Activated T-cell treated with anti-CD3 and anti-CD28 coated beads, Interleukin-2, amount 50 U/mL, for 72 hours (primary cell): ENCODE data around the gene RNF13. TPM values are rescaled to one million over a fixed set of nuclear protein-coding genes. Genes with fewer than 3 reads are reported as not detected.
A peak's percentile ranks its signal among the peaks of the same experiment; 100 is the strongest.
"Not testable (repeated sequence)": the region's sequence is repeated elsewhere in the genome, so short reads cannot be mapped to it uniquely, and the experiment has no call there.

Source experiments
- ATAC-seq, 2 donors: fragments of 150-1000 bp; cut with Tn5 transposase; replicated peaks in 1 of 2; 2 replicates each; pipeline ENCODE4 v1.10.0; 2021; ENCODE audit warnings: moderate library complexity in 2 of 2, mild to moderate bottlenecking in 1 of 2
- DNase-seq, 2 donors: peaks; one replicate each; pipeline ENCODE4 v3.0.0; 2021 to 2022; ENCODE audit warnings: mixed read lengths in 1 of 2
- H3K27ac Mint-ChIP-seq: one replicate; pipeline ENCODE4 v1.8.0; 2022; ENCODE audit warnings: mild to moderate bottlenecking, moderate library complexity, mixed read lengths
- H3K27me3 Mint-ChIP-seq: one replicate; pipeline ENCODE4 v1.8.0; 2022; ENCODE audit warnings: low read depth, mixed read lengths
- H3K36me3 Mint-ChIP-seq, 2 donors: one replicate each; pipeline ENCODE4 v1.8.0; 2022; ENCODE audit warnings: mixed read lengths in 2 of 2, mild to moderate bottlenecking in 1 of 2; ENCODE audit not compliant: insufficient read depth in 2 of 2
- H3K4me1 Mint-ChIP-seq: one replicate; pipeline ENCODE4 v1.8.0; 2022; ENCODE audit warnings: low read depth, mixed read lengths
- H3K4me3 Mint-ChIP-seq, 2 donors: one replicate each; pipeline ENCODE4 v1.8.0; 2022; ENCODE audit warnings: mild to moderate bottlenecking in 2 of 2, mixed read lengths in 2 of 2, moderate library complexity in 2 of 2
- H3K9me3 Mint-ChIP-seq, 2 donors: one replicate each; pipeline ENCODE4 v1.8.0; 2022; ENCODE audit warnings: mixed read lengths in 2 of 2
- total RNA-seq, 2 donors: library from RNA; stranded (reverse); gene quantifications; one replicate each; pipeline ENCODE4 v1.2.3, GENCODE V29; 2022

The RNF13 gene
- total RNA-seq, 2 donors from 2014 or later: 45.0 to 47.3 TPM

GRCh38 chr3:149860881-149861280 lies 47.9 kb downstream of the RNF13 start:
- no peak overlapping the region for H3K27ac Mint-ChIP-seq
- no peak for DNase-seq
- no peak overlapping the region for H3K4me3 Mint-ChIP-seq
- ATAC-seq: no peak
- H3K9me3 Mint-ChIP-seq: no peaks in the 10 kb centered on the region
- H3K27me3 Mint-ChIP-seq: no peaks in the 10 kb centered on the region
- peaks cover 8 to 27% of the 10 kb centered on the region in 2 donors for H3K36me3 Mint-ChIP-seq
- no peaks in the 10 kb centered on the region for H3K4me1 Mint-ChIP-seq

GRCh38 chr3:149867563-149867962 lies 54.5 kb downstream of the RNF13 start:
- peaks cover 29 to 46% of the 10 kb centered on the region in 2 donors for H3K36me3 Mint-ChIP-seq

GRCh38 chr3:149871855-149872254 lies 58.8 kb downstream of the RNF13 start:
- peak in 1 of 2 donors; percentile 65 for ATAC-seq

More at GRCh38 chr3:149867563-149867962, 54.5 kb downstream of the RNF13 start:
- no peak for ATAC-seq
- Mint-ChIP-seq H3K27ac (no peak overlapping the region), H3K9me3 (peaks cover 7 to 9% of the 10 kb centered on the region in 2 donors), H3K4me1 (peaks cover 18% of the 10 kb centered on the region), H3K27me3 (no peaks in the 10 kb centered on the region), H3K4me3 (no peak overlapping the region)
- no peak for DNase-seq

GRCh38 chr3:149872589-149872988 lies 59.6 kb downstream of the RNF13 start:
- Mint-ChIP-seq H3K9me3 (peaks cover 4 to 6% of the 10 kb centered on the region in 2 donors), H3K27me3 (no peaks in the 10 kb centered on the region), H3K4me3 (no peak overlapping the region), H3K27ac (no peak overlapping the region), H3K36me3 (peaks cover 17 to 34% of the 10 kb centered on the region in 2 donors), H3K4me1 (peaks cover 18% of the 10 kb centered on the region)
- DNase-seq (no peak), ATAC-seq (no peak)

More at GRCh38 chr3:149871855-149872254, 58.8 kb downstream of the RNF13 start:
- Mint-ChIP-seq H3K4me3 (no peak overlapping the region), H3K27ac (peak overlapping the region; percentile 42), H3K36me3 (peaks cover 22 to 36% of the 10 kb centered on the region in 2 donors), H3K9me3 (peaks cover 6% of the 10 kb centered on the region in 2 donors), H3K4me1 (peaks cover 18% of the 10 kb centered on the region), H3K27me3 (no peaks in the 10 kb centered on the region)
- no peak for DNase-seq

GRCh38 chr3:149877668-149878067 lies 64.7 kb downstream of the RNF13 start:
- no peaks in the 10 kb centered on the region for H3K9me3 Mint-ChIP-seq
- H3K36me3 Mint-ChIP-seq: peaks cover 3 to 9% of the 10 kb centered on the region in 2 donors
- ATAC-seq (no peak), DNase-seq (no peak)
- no peak overlapping the region for H3K27ac Mint-ChIP-seq
- H3K4me1 Mint-ChIP-seq: no peaks in the 10 kb centered on the region
- H3K4me3 Mint-ChIP-seq: no peak overlapping the region
- no peaks in the 10 kb centered on the region for H3K27me3 Mint-ChIP-seq

- H3K4me3 Mint-ChIP-seq: no peak overlapping the region
- peaks cover 9 to 13% of the 10 kb centered on the region in 2 donors for H3K36me3 Mint-ChIP-seq
- H3K27ac Mint-ChIP-seq: no peak overlapping the region
- ATAC-seq (no peak), DNase-seq (peak; percentile 7 to 21)
- no peaks in the 10 kb centered on the region for H3K27me3 Mint-ChIP-seq
- peaks cover 4 to 8% of the 10 kb centered on the region in 2 donors for H3K9me3 Mint-ChIP-seq
- peaks cover 4% of the 10 kb centered on the region for H3K4me1 Mint-ChIP-seq
Observed at GRCh38 chr3:149879872-149880271, 66.9 kb downstream of the RNF13 start.

GRCh38 chr3:149881879-149882278 lies 68.9 kb downstream of the RNF13 start:
- peaks cover 4 to 8% of the 10 kb centered on the region in 2 donors for H3K9me3 Mint-ChIP-seq
- DNase-seq: no peak
- H3K27me3 Mint-ChIP-seq: no peaks in the 10 kb centered on the region
- no peak overlapping the region for H3K4me3 Mint-ChIP-seq
- no peak for ATAC-seq
- H3K4me1 Mint-ChIP-seq: peaks cover 9% of the 10 kb centered on the region
- no peak overlapping the region for H3K27ac Mint-ChIP-seq
- peaks cover 9 to 14% of the 10 kb centered on the region in 2 donors for H3K36me3 Mint-ChIP-seq

GRCh38 chr3:149883134-149883533 lies 70.1 kb downstream of the RNF13 start:
- H3K4me3 Mint-ChIP-seq: no peak overlapping the region
- no peak for DNase-seq

GRCh38 chr3:149883860-149884259 lies 70.8 kb downstream of the RNF13 start:
- H3K9me3 Mint-ChIP-seq, DNase-seq, H3K27me3 Mint-ChIP-seq, H3K27ac Mint-ChIP-seq, H3K4me1 Mint-ChIP-seq, H3K4me3 Mint-ChIP-seq, ATAC-seq: not testable (repeated sequence)
- H3K36me3 Mint-ChIP-seq: peaks cover 10 to 15% of the 10 kb centered on the region in 2 donors

More at GRCh38 chr3:149883134-149883533, 70.1 kb downstream of the RNF13 start:
- Mint-ChIP-seq H3K36me3 (peaks cover 10 to 15% of the 10 kb centered on the region in 2 donors), H3K27ac (no peak overlapping the region), H3K9me3 (peaks cover 4 to 8% of the 10 kb centered on the region in 2 donors), H3K4me1 (peaks cover 9% of the 10 kb centered on the region), H3K27me3 (no peaks in the 10 kb centered on the region)
- ATAC-seq: no peak

- H3K4me1 Mint-ChIP-seq, H3K9me3 Mint-ChIP-seq, H3K27ac Mint-ChIP-seq, ATAC-seq, DNase-seq, H3K4me3 Mint-ChIP-seq, H3K27me3 Mint-ChIP-seq: not testable (repeated sequence)
- H3K36me3 Mint-ChIP-seq: peaks cover 10 to 15% of the 10 kb centered on the region in 2 donors
Observed at GRCh38 chr3:149884848-149885247, 71.8 kb downstream of the RNF13 start.

GRCh38 chr3:149886957-149887356 lies 73.9 kb downstream of the RNF13 start:
- Mint-ChIP-seq H3K27me3 (no peaks in the 10 kb centered on the region), H3K4me1 (peaks cover 9% of the 10 kb centered on the region), H3K4me3 (no peak overlapping the region), H3K36me3 (peaks cover 12 to 15% of the 10 kb centered on the region in 2 donors), H3K9me3 (peaks cover 4 to 8% of the 10 kb centered on the region in 2 donors), H3K27ac (no peak overlapping the region)
- no peak for ATAC-seq
- DNase-seq: no peak

GRCh38 chr3:149891621-149892020 lies 78.6 kb downstream of the RNF13 start:
- no peaks in the 10 kb centered on the region for H3K9me3 Mint-ChIP-seq
- H3K27ac Mint-ChIP-seq: no peak overlapping the region
- ATAC-seq (no peak), DNase-seq (no peak)
- no peak overlapping the region for H3K4me3 Mint-ChIP-seq
- H3K36me3 Mint-ChIP-seq: peaks cover 3% of the 10 kb centered on the region in 2 donors
- no peaks in the 10 kb centered on the region for H3K4me1 Mint-ChIP-seq
- H3K27me3 Mint-ChIP-seq: no peaks in the 10 kb centered on the region

- H3K4me1 Mint-ChIP-seq: no peaks in the 10 kb centered on the region
- H3K27ac Mint-ChIP-seq: no peak overlapping the region
- ATAC-seq: no peak
- no peaks in the 10 kb centered on the region for H3K27me3 Mint-ChIP-seq
- DNase-seq: no peak
- H3K4me3 Mint-ChIP-seq: no peak overlapping the region
- no peaks in the 10 kb centered on the region for H3K9me3 Mint-ChIP-seq
- peaks cover 0 to 3% of the 10 kb centered on the region in 2 donors for H3K36me3 Mint-ChIP-seq
Observed at GRCh38 chr3:149892371-149892770, 79.4 kb downstream of the RNF13 start.

- peaks cover 2 to 4% of the 10 kb centered on the region in 2 donors for H3K36me3 Mint-ChIP-seq
- no peak for ATAC-seq
- DNase-seq: no peak
- H3K4me3 Mint-ChIP-seq: no peak overlapping the region
- H3K9me3 Mint-ChIP-seq: no peaks in the 10 kb centered on the region
- no peak overlapping the region for H3K27ac Mint-ChIP-seq
- no peaks in the 10 kb centered on the region for H3K4me1 Mint-ChIP-seq
- no peaks in the 10 kb centered on the region for H3K27me3 Mint-ChIP-seq
Observed at GRCh38 chr3:149894205-149894604, 81.2 kb downstream of the RNF13 start.
